D721Med (cell line): ENCODE results near the gene KRT5.

Source experiments
- DNase-seq: peaks from one replicate; pipeline ENCODE4 v3.0.0; 2011; ENCODE audit warnings: low spot score; ENCODE audit not compliant: insufficient read length
- FAIRE-seq: peaks from 2 replicates; lab custom pipeline; 2011; peaks lifted over from hg19 to GRCh38; lab: Jason Lieb, UNC
- TF ChIP-seq, protein P1 (sequence below): IDR thresholded peaks from 2 replicates; pipeline ENCODE4 v1.5.1; 2012; ENCODE audit warnings: mild to moderate bottlenecking, control low read depth; ENCODE audit not compliant: insufficient read depth; ENCODE audit errors: missing control alignments

KRT5 gene

DNA sequence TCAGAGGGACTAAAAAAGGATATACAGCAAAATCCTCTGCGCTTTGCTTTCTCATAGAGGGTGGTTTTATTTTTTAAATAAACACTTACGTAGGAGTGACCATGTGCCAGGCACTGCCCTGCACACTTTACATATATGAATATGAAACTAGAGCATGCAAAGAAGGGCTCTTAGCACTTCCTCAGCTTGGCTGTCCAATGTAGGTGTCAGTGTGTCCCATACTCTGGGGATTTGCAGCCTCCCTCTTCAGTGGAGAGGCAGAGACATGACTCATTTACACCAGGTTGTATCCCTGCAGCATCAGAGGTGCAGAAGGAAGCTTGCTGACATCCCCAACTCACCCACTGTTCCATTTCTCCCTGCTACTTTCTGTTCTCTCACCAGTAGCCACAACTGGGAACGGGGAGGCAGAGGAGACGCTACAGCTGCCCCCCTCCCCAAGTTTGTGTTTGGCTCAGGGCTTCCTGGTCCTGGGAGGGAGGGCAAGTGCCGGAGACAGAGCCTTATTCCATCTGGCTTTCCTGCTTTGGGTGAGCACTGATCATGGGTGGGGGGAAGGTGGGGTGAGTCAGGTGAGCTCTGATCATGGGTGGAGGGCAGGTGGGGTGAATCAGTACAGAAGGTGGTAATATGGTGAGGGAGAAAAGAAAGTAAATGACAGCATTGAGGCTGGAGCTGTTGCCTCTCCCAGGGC, 4.9 kb upstream of the KRT5 start:
- TF ChIP-seq, protein P1, sequence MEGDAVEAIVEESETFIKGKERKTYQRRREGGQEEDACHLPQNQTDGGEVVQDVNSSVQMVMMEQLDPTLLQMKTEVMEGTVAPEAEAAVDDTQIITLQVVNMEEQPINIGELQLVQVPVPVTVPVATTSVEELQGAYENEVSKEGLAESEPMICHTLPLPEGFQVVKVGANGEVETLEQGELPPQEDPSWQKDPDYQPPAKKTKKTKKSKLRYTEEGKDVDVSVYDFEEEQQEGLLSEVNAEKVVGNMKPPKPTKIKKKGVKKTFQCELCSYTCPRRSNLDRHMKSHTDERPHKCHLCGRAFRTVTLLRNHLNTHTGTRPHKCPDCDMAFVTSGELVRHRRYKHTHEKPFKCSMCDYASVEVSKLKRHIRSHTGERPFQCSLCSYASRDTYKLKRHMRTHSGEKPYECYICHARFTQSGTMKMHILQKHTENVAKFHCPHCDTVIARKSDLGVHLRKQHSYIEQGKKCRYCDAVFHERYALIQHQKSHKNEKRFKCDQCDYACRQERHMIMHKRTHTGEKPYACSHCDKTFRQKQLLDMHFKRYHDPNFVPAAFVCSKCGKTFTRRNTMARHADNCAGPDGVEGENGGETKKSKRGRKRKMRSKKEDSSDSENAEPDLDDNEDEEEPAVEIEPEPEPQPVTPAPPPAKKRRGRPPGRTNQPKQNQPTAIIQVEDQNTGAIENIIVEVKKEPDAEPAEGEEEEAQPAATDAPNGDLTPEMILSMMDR: no peak
- FAIRE-seq (no peak), DNase-seq (no peak)

DNA sequence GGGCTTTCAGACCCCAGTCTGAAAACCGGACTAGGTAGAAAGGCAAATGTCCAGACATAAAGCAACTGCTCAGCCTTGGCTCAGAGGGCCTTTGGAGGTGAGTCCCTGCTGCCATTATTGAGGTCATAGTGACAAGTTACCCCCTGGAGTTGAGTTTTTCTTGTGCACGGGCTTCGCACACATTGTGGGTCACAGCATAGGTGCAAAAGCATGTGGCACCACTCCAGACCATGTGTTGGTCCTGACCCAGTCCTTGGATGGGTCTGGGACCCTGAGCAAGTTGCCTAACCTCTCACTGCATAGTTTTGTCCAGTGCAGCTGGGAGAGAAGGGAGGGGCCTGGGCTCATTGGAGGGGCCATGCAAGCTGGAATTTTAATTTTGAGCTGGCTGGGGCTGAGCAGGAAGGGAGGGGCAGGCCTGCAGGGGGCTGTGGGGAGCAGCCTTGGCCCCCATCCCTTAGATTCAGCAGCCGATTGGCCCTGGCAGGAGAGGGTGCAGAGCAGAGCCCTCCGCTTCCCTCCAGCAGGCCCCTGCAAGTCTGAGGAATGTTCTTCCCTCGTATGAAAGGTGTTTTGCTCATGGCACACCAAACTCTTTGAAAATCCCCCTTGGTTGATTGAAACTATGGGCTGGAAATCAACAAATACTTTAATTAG, 4.2 kb upstream of the KRT5 start:
- TF ChIP-seq, protein P1: no peak
- no peak for FAIRE-seq
- no peak for DNase-seq

DNA sequence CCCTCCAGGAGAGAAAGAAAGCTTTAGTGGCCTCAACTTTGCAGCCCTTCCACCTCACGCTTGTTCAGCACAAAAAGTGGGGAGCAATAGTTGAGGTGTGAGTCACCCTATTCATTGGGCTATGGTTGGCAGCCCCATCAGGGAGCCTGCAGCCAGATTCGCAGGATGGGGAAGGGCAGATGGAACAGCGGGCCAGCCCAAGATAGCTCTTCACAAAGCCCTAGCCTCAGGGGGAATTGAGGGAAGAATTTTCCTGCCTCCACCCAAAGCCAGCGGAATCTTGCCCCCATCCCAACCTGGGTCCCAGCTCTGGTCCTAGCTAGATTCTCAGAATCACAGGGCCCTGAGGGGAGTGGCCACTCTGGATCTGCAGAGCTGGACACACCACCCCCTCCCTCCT, 3.6 kb upstream of the KRT5 start:
- no peak for FAIRE-seq

DNA sequence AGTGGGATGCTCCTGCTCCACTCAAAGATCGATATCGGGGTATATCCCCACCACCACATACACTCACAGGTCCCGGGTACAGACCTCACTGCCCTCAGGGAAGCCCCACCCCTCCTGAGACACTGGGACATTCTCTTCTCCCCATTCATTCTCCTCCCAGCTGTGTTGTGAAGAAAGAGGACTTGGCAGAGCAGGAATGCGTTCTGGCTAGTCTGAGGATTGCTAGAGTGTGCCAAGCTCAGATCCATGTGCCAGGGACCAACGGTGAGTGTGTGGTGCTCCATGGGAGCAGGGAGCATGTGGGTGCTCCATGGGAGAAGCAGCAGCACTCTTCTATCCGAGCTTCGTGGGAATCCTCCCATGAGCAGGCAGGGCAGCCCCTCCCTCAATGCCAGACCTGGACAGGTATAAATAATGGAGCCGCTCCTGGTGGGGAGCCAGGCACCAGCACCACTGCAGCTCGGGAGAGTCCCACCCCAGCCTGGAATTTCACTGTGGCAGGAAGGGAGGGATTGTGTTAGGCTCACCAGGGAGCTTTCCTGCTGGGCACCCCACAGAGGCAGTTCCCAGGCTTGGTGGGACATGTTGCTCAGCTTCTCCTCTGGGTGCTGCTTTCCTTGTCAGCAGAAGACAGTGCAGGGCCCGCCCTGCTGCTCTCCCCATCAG, 2.3 kb upstream of the KRT5 start:
- FAIRE-seq (no peak), DNase-seq (no peak)
- TF ChIP-seq, protein P1: no peak

More for the DNA sequence above, 3.6 kb upstream of the KRT5 start:
- no peak for DNase-seq
- TF ChIP-seq, protein P1: no peak

DNA sequence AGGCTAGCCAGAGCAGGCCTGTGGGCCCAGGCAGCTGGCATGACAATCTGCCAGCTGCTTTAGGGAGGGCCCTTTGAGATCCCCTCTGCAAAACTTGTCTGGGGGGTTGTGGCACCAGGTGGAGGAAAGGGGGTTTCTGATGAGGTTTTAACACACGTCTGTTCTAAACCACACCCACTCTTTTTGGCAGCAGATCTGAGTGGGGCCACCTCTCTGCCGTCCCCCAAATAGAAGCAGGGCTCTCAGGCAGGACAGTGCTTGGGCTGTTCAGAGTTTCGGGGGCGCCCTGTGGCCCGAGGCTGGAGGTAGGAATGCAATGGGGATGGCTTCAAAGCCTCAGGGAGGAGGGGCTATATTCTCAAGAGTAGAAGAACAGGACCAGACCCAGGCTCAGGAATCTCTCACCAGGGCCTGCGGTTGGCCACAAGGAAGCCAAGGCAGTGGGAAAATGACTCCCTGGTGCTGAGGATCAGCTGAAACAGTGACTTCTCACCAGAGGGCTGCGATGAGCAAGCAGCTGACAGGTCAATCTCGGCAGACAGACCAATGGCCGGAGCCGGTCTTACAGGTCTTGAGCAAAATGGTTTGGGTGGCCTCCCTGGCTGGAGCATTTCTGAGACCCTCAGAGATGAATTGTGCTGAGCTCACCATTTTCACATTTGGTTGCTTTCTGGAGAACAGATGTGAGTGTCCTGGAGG, 1.5 kb upstream of the KRT5 start:
- FAIRE-seq: no peak
- TF ChIP-seq, protein P1: no peak
- DNase-seq: no peak

DNA sequence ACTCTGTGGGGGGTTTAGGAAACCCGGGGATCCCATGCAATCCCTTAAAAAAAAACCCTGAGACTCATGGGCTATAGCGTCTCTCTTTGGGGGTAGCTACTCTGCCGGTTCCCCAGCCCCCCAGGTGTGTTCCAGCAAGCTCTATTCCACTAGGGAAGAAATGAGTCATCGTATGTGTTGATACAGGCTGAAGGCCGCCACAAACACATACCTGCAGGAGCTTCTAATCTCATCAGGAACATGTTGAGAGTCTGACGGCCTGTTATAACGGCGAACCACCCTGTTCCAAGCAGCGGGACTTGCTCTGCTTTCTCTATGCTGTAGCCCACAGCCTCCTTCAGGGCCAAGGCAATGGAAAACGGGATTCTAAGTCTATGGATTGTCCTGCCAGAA, 977 bp upstream of the KRT5 start:
- TF ChIP-seq, protein P1: no peak
- no peak for FAIRE-seq
- DNase-seq: no peak

DNA sequence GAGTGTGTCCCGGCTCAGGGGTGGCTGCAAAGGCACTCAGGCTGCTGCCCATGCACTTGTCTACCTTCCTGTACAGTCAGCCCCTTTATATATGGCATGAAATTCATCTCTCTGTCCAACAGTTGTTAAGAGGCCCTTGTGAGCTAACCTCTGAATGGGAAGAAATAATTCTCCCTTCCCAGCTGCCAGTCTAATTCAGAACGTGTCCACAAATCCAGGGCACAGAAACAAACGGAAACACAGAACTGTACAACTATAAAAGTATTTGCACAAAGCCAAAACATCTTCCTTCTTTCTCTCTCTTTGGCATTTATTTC, 849 bp downstream of the KRT5 start:
- TF ChIP-seq, protein P1: no peak
- FAIRE-seq (no peak), DNase-seq (no peak)
